GM23338 (cell line): ENCODE data around the gene FOXP1. TPM values are rescaled to one million over a fixed set of nuclear protein-coding genes. Genes with fewer than 3 reads are reported as not detected.

Experiments used
- ATAC-seq: fragments of 200-7000 bp; cut with Tn5 transposase; 3 replicates; pipeline ENCODE4 v1.9.1; 2020
- DNase-seq: peaks from one replicate; pipeline ENCODE4 v3.0.0-alpha.2; 2015; ENCODE audit warnings: low spot score
- H2AFZ ChIP-seq: fragments of 200-600 bp; sonication (generic); 2 replicates; pipeline ENCODE4 v1.8.0; 2016; ENCODE audit warnings: antibody characterized with exemption, mild to moderate bottlenecking, moderate library complexity
- H3F3A ChIP-seq: fragments of 200-600 bp; sonication (generic); replicated peaks from 2 replicates; pipeline ENCODE4 v1.8.0; 2017; ENCODE audit warnings: antibody characterized with exemption, mixed run types, low read depth
- H3K27ac ChIP-seq: fragments of 200-600 bp; sonication (generic); 2 replicates; pipeline ENCODE4 v1.6.1; 2016; ENCODE audit warnings: low read depth
- H3K27me3 ChIP-seq: fragments of 200-600 bp; sonication (generic); 2 replicates; pipeline ENCODE4 v1.8.0; 2016; ENCODE audit warnings: mild to moderate bottlenecking, mixed run types, moderate library complexity; ENCODE audit not compliant: insufficient read depth
- H3K36me3 ChIP-seq: fragments of 200-600 bp; sonication (generic); 2 replicates; pipeline ENCODE4 v1.8.0; 2016; ENCODE audit warnings: mild to moderate bottlenecking; ENCODE audit not compliant: insufficient read depth
- H3K4me1 ChIP-seq: fragments of 200-600 bp; sonication (generic); 2 replicates; pipeline ENCODE4 v1.8.0; 2016; ENCODE audit warnings: mild to moderate bottlenecking, moderate library complexity; ENCODE audit not compliant: insufficient read depth
- H3K4me2 ChIP-seq: fragments of 200-600 bp; sonication (generic); 2 replicates; pipeline ENCODE4 v1.7.1; 2017; ENCODE audit warnings: mixed run types
- H3K4me3 ChIP-seq: fragments of 200-600 bp; sonication (generic); 2 replicates; pipeline ENCODE4 v1.6.1; 2016; ENCODE audit warnings: mixed run types
- H3K79me2 ChIP-seq: fragments of 200-600 bp; sonication (generic); replicated peaks from 2 replicates; pipeline ENCODE4 v1.8.0; 2017; ENCODE audit warnings: mild to moderate bottlenecking; ENCODE audit not compliant: insufficient read depth
- H3K9me2 ChIP-seq: fragments of 200-600 bp; sonication (generic); 2 replicates; pipeline ENCODE4 v1.8.0; 2017; ENCODE audit not compliant: insufficient read depth
- H4K20me1 ChIP-seq: fragments of 200-600 bp; sonication (generic); replicated peaks from 2 replicates; pipeline ENCODE4 v1.8.0; 2017; ENCODE audit warnings: mild to moderate bottlenecking; ENCODE audit not compliant: insufficient read depth
- H3K27ac Mint-ChIP-seq: 2 replicates; pipeline ENCODE4 v1.8.0; 2020; ENCODE audit warnings: inconsistent platforms, mild to moderate bottlenecking, moderate library complexity, mixed read lengths
- H3K27me3 Mint-ChIP-seq: 3 replicates; pipeline ENCODE4 v1.8.0; 2022; ENCODE audit warnings: low read depth, mild to moderate bottlenecking, moderate library complexity, mixed read lengths, inconsistent platforms; ENCODE audit not compliant: insufficient read depth, poor library complexity
- H3K36me3 Mint-ChIP-seq: 3 replicates; pipeline ENCODE4 v1.8.0; 2021; ENCODE audit warnings: low read depth, mild to moderate bottlenecking, inconsistent platforms, moderate library complexity, mixed read lengths
- H3K4me1 Mint-ChIP-seq: 3 replicates; pipeline ENCODE4 v1.8.0; 2020; ENCODE audit warnings: mild to moderate bottlenecking, inconsistent platforms, mixed read lengths
- H3K4me3 Mint-ChIP-seq: 3 replicates; pipeline ENCODE4 v1.8.0; 2021; ENCODE audit warnings: moderate library complexity, mild to moderate bottlenecking, inconsistent platforms, mixed read lengths
- H3K9me3 Mint-ChIP-seq: 3 replicates; pipeline ENCODE4 v1.8.0; 2020; ENCODE audit warnings: moderate library complexity, mild to moderate bottlenecking, inconsistent platforms, mixed read lengths
- CREB1 ChIP-seq: fragments of 250-450 bp; sonication (Bioruptor Pico); IDR thresholded peaks from 2 replicates; pipeline ENCODE4 v1.5.0; 2020; ENCODE audit warnings: low read depth, mild to moderate bottlenecking, moderate library complexity
- CTCF ChIP-seq, 2 experiments: fragments of 200-600 bp in 1 of 2; sonication (generic) in 1 of 2; conservative IDR thresholded peaks; 2 replicates each; pipeline versions ENCODE4 v1.5.1 to v1.6.1; 2016 to 2017; ENCODE audit warnings: antibody characterized with exemption in 2 of 2, low read depth in 2 of 2, mild to moderate bottlenecking in 2 of 2, moderate library complexity in 1 of 2
- ETS1 ChIP-seq: IDR thresholded peaks from 2 replicates; pipeline ENCODE4 v1.6.1; 2016; ENCODE audit warnings: antibody characterized with exemption
- EZH2 ChIP-seq: fragments of 200-600 bp; sonication (generic); IDR thresholded peaks from one replicate; pipeline ENCODE4 v1.8.0; 2017; ENCODE audit warnings: antibody characterized with exemption, mild to moderate bottlenecking, low read depth; ENCODE audit not compliant: unreplicated experiment
- EZH2phosphoT487 ChIP-seq: fragments of 200-600 bp; sonication (generic); IDR thresholded peaks from one replicate; pipeline ENCODE4 v1.8.1; 2018; ENCODE audit warnings: antibody characterized with exemption; ENCODE audit not compliant: unreplicated experiment
- NANOG ChIP-seq: IDR thresholded peaks from 2 replicates; pipeline ENCODE4 v1.6.1; 2016; ENCODE audit warnings: antibody characterized with exemption, borderline replicate concordance
- POLR2AphosphoS5 ChIP-seq: IDR thresholded peaks from 2 replicates; pipeline ENCODE4 v1.6.1; 2016; ENCODE audit warnings: antibody characterized with exemption, low read depth
- REST ChIP-seq: IDR thresholded peaks from one replicate; pipeline ENCODE4 v1.6.1; 2018; ENCODE audit warnings: antibody characterized with exemption; ENCODE audit not compliant: unreplicated experiment
- STAT1 ChIP-seq: IDR thresholded peaks from one replicate; pipeline ENCODE4 v1.6.1; 2016; ENCODE audit warnings: antibody characterized with exemption; ENCODE audit not compliant: unreplicated experiment
- ZNF114 ChIP-seq: fragments of 250-450 bp; sonication (Bioruptor Pico); IDR thresholded peaks from 2 replicates; pipeline ENCODE4 v1.5.0; 2020; ENCODE audit warnings: mild to moderate bottlenecking, moderate library complexity
- ZNF462 ChIP-seq: fragments of 250-450 bp; sonication (Bioruptor Pico); IDR thresholded peaks from 2 replicates; pipeline ENCODE4 v1.5.0; 2020; ENCODE audit warnings: mild to moderate bottlenecking, moderate library complexity
- polyA plus RNA-seq: library from polyadenylated mRNA; unstranded; fragments of >200 nt; fragmentation: Nextera tagmentation; extraction: Ambion mirVana; gene quantifications from 2 replicates; pipeline ENCODE4 v1.2.1, GENCODE V29; 2016
- total RNA-seq: library from RNA; depleted of rRNA; stranded (reverse); fragments of >200 nt; shearing (Covaris generic); gene quantifications from 2 replicates; pipeline ENCODE4 v1.2.3, GENCODE V29; 2014

FOXP1 gene
- total and polyA plus RNA-seq, 2 experiments from 2014 or later = 32.9 to 35.5 TPM

GRCh38 chr3:71285086-71285485 lies 298.4 kb downstream of the FOXP1 start (continued):
- TF ChIP-seq ZNF462 (no peak), STAT1 (no peak), ZNF114 (CRISPR knock-in tag) (no peak), CTCF (conservative IDR thresholded peaks at IDR 0.05; ENCODE audit: low read depth in 2 of 2) (no peak), EZH2phosphoT487 (no peak), ETS1 (no peak)

GRCh38 chr3:71282976-71283375 lies 300.6 kb downstream of the FOXP1 start:
- DNase-seq (peak; percentile 55), ATAC-seq (peak; percentile 81)
- Histone ChIP-seq H3K4me3 (0 out of 2 replicates have a peak overlapping the region, but pooled peaks have one; percentile 32), H3K4me2 (peak overlapping the region; percentile 67), H3K9me2 (no peaks in the 10 kb centered on the region), H4K20me1 (0 out of 2 replicates have a peak, but pooled peaks cover 4% of the 10 kb centered on the region), H3F3A (no peaks in the 10 kb centered on the region), H3K79me2 (peaks cover 48% of the 10 kb centered on the region), H2AFZ (no peak overlapping the region), H3K27me3 (no peaks in the 10 kb centered on the region), H3K4me1 (peaks cover 16% of the 10 kb centered on the region), H3K36me3 (no peaks in the 10 kb centered on the region), H3K27ac (no peak overlapping the region)
- Mint-ChIP-seq H3K4me3 (no peak overlapping the region), H3K9me3 (no peaks in the 10 kb centered on the region), H3K27ac (no peak overlapping the region), H3K27me3 (peaks cover 2% of the 10 kb centered on the region), H3K4me1 (peaks cover 22% of the 10 kb centered on the region), H3K36me3 (peaks cover under 1% of the 10 kb centered on the region; the same call in 1 of the 3 replicates)
- TF ChIP-seq POLR2AphosphoS5 (no peak), STAT1 (no peak), REST (no peak), EZH2 (no peak), NANOG (no peak), CREB1 (CRISPR knock-in tag) (no peak), ZNF114 (CRISPR knock-in tag) (no peak)
